ENCODE data around the gene NCK2. TPM values are rescaled to one million over a fixed set of nuclear protein-coding genes. Genes with fewer than 3 reads are reported as not detected.

Gene NCK2
- total and polyA plus RNA-seq, 7 donors = 36.4 to 59.9 (median 52.0) TPM

DNA sequence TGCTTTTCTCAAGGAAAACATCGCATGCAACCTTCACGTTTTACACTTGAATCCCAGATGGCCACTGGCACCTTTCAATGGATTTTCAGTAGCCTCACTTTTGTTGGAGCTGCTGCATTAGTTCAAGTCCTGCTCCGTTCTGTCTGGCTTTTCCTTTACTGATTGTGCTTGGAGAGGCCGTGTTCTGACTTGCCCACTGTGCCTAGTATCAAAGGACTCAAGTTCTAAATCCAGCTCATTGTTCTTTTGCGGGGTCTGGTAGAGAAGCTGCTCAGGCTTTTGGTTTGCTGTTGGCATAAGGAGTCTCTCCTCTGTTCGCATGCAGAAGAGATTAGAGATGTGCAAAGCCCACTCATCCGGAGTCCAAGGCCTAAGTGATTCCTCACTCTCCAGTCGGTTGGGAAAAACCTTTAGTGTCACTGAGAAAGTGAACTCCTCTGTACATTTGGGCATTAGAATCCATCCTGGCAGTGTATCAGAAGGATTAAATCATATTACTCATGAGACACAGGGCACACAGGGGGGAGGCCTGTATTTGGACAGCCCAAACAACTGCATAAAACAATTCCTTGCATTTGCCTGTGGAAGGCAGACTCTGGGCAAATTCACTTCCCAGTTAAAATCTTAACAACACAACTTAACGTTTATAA lies 69.7 kb downstream of the NCK2 start:
- 88 to 90% methylated on average over 9 of the region's 9 CpGs for WGBS, 2 donors
- Histone ChIP-seq H3K36me3 (peaks cover 0 to 17% (median 0%) of the 10 kb centered on the region in 4 donors), H3K4me3 (no peak overlapping the region), H3K9me3 (no peaks in the 10 kb centered on the region), H3K27me3 (no peaks in the 10 kb centered on the region), H3K27ac (peak overlapping the region in 3 of 4 donors; percentile 48 to 56 (median 53)), H3K4me1 (peaks cover 0 to 67% (median 61%) of the 10 kb centered on the region in 4 donors)
- TF ChIP-seq, protein P1, sequence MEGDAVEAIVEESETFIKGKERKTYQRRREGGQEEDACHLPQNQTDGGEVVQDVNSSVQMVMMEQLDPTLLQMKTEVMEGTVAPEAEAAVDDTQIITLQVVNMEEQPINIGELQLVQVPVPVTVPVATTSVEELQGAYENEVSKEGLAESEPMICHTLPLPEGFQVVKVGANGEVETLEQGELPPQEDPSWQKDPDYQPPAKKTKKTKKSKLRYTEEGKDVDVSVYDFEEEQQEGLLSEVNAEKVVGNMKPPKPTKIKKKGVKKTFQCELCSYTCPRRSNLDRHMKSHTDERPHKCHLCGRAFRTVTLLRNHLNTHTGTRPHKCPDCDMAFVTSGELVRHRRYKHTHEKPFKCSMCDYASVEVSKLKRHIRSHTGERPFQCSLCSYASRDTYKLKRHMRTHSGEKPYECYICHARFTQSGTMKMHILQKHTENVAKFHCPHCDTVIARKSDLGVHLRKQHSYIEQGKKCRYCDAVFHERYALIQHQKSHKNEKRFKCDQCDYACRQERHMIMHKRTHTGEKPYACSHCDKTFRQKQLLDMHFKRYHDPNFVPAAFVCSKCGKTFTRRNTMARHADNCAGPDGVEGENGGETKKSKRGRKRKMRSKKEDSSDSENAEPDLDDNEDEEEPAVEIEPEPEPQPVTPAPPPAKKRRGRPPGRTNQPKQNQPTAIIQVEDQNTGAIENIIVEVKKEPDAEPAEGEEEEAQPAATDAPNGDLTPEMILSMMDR (IDR thresholded peaks at IDR 0.05) = no peak
- TF ChIP-seq POLR2A (IDR thresholded peaks at IDR 0.05) = no peak
- no peak for TF ChIP-seq EP300 (IDR thresholded peaks at IDR 0.05)
- TF ChIP-seq POLR2AphosphoS5 (IDR thresholded peaks at IDR 0.05) = no peak
- no peak for DNase-seq
- intact Hi-C loops (cut with DNase I) = loop anchor here (5.0 kb wide), 1 partner anchor 67 kb away; no protein-coding TSS in a partner anchor

GRCh38 chr2:105815401-105815800 lies 70.7 kb downstream of the NCK2 start:
- 88 to 90% methylated on average over 7 of the region's 7 CpGs for WGBS, 2 donors
- no peak for DNase-seq
- H3K9me3 ChIP-seq = no peaks in the 10 kb centered on the region
- H3K4me1 ChIP-seq = peaks cover 0 to 58% (median 53%) of the 10 kb centered on the region in 4 donors
- no peak overlapping the region for H3K4me3 ChIP-seq
- TF ChIP-seq, protein P1 (IDR thresholded peaks at IDR 0.05) = no peak
- TF ChIP-seq EP300 (IDR thresholded peaks at IDR 0.05) = no peak
- TF ChIP-seq POLR2AphosphoS5 (IDR thresholded peaks at IDR 0.05) = no peak
- no peak for TF ChIP-seq POLR2A (IDR thresholded peaks at IDR 0.05)
- peak overlapping the region in 2 of 4 donors; percentile 48 to 53 for H3K27ac ChIP-seq
- H3K36me3 ChIP-seq = peaks cover 0 to 17% (median 0%) of the 10 kb centered on the region in 4 donors
- intact Hi-C loops (cut with DNase I) = no loop called here
- H3K27me3 ChIP-seq = no peaks in the 10 kb centered on the region

DNA sequence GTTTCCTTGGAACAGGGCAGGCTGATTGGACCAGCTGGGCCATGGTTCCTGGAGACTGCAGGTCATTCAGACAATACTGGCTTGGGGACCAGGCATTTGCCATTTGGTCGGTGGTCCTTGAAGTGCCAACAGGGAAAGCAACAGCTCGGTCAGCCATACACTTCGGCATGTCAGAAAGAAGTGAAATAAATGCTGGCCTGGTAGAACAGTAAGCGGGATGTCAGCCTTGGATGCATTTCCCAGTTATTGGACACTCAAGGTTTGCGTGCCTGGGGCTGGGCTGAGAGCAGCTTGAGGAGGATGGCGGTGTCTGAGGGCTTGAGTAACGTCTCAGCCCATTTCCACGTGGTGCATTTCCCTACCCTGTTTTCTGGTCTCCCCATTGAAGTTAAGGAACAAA lies 75.4 kb downstream of the NCK2 start:
- intact Hi-C loops (cut with DNase I) = no loop called here
- 91 to 92% methylated on average over 8 of the region's 8 CpGs for WGBS, 2 donors
- H3K4me3 ChIP-seq = no peak overlapping the region
- peaks cover 0 to 17% (median 0%) of the 10 kb centered on the region in 4 donors for H3K36me3 ChIP-seq
- no peak overlapping the region for H3K27ac ChIP-seq
- DNase-seq = no peak
- TF ChIP-seq, protein P1 (IDR thresholded peaks at IDR 0.05) = no peak
- TF ChIP-seq POLR2A (IDR thresholded peaks at IDR 0.05) (no peak), EP300 (IDR thresholded peaks at IDR 0.05) (no peak), POLR2AphosphoS5 (IDR thresholded peaks at IDR 0.05) (no peak)
- H3K27me3 ChIP-seq = no peaks in the 10 kb centered on the region
- H3K4me1 ChIP-seq = peaks cover 0 to 42% (median 39%) of the 10 kb centered on the region in 4 donors
- no peaks in the 10 kb centered on the region for H3K9me3 ChIP-seq

DNA sequence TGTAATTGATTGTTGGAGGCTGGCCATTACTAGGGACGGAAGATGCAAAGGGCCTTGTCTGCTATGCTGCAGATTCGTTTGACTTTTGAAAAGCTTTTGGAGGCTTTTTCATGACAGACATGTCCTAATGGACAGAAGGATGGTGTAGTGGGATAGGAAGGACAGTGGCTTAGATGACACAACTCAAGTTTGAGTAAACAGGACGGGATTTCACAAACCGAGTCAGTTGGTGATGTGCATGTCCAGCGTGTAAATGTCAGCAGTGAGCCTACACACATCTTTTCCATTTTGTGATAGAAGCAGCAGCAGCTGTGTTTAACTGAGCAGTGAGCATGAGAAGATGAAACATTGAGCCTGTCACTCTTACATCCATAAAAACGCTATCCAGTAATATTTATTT lies 76.0 kb downstream of the NCK2 start:
- no peaks in the 10 kb centered on the region for H3K27me3 ChIP-seq
- H3K9me3 ChIP-seq = no peaks in the 10 kb centered on the region
- intact Hi-C loops (cut with DNase I) = no loop called here
- no peak for DNase-seq
- H3K4me3 ChIP-seq = no peak overlapping the region
- peaks cover 0 to 17% (median 0%) of the 10 kb centered on the region in 4 donors for H3K36me3 ChIP-seq
- TF ChIP-seq POLR2AphosphoS5 (IDR thresholded peaks at IDR 0.05) (no peak), POLR2A (IDR thresholded peaks at IDR 0.05) (no peak), EP300 (IDR thresholded peaks at IDR 0.05) (no peak)
- TF ChIP-seq, protein P1 (IDR thresholded peaks at IDR 0.05) = no peak
- peaks cover 0 to 37% (median 34%) of the 10 kb centered on the region in 4 donors for H3K4me1 ChIP-seq
- H3K27ac ChIP-seq = no peak overlapping the region
- WGBS, 2 donors = 54 to 68% methylated on average over 6 of the region's 6 CpGs

Measured in sigmoid colon (tissue), 7 donors.